ENCODE measurements around the gene S100A10. TPM values are rescaled to one million over a fixed set of nuclear protein-coding genes. Genes with fewer than 3 reads are reported as not detected.

Gene S100A10
- total RNA-seq, 3 donors from 2014 or later, result 540 to 1,335 (median 1,083) TPM

GRCh38 chr1:152036267-152037216, 42.9 kb upstream of the S100A10 start, which contains the start of gene S100A11:
Gene S100A11, minus strand, starts transcription at chr1:152037004. Its CDS starts 89 bp downstream, at chr1:152036915.
- peak; percentile 89 for ATAC-seq

GRCh38 chr1:152035539-152036266, 42.0 kb upstream of the S100A10 start:
- ATAC-seq, result peak; percentile 40
- intact Hi-C loops (cut with DNase I, micrococcal nuclease), result no loop called here

More at GRCh38 chr1:152036267-152037216, 42.9 kb upstream of the S100A10 start, which contains the start of gene S100A11:
- Histone ChIP-seq H3K9me3 (no peaks in the 10 kb centered on the region), H3K36me3 (ENCODE audit: low read depth) (no peaks in the 10 kb centered on the region), H3K4me1 (ENCODE audit: low read depth) (peaks cover 21% of the 10 kb centered on the region), H3K4me3 (peak within 1 kb of the TSS; percentile 31)
- intact Hi-C loops (cut with DNase I, micrococcal nuclease), result no loop called here
- DNase-seq, result peak; percentile 94 to 96 (median 95)
- no peak for TF ChIP-seq CTCF (IDR thresholded peaks at IDR 0.05)

GRCh38 chr1:152034654-152035538, 41.2 kb upstream of the S100A10 start:
- DNase-seq, result peak; percentile 64 to 77 (median 73)
- peak; percentile 72 for ATAC-seq
- peaks cover 21% of the 10 kb centered on the region for H3K4me1 ChIP-seq (ENCODE audit: low read depth)
- H3K9me3 ChIP-seq, result no peaks in the 10 kb centered on the region
- H3K4me3 ChIP-seq, result no peak overlapping the region
- peak; percentile 67 for TF ChIP-seq CTCF (IDR thresholded peaks at IDR 0.05)
- intact Hi-C loops (cut with DNase I, micrococcal nuclease), result no loop called here
- H3K36me3 ChIP-seq (ENCODE audit: low read depth), result no peaks in the 10 kb centered on the region

More at GRCh38 chr1:152035539-152036266, 42.0 kb upstream of the S100A10 start:
- H3K36me3 ChIP-seq (ENCODE audit: low read depth), result no peaks in the 10 kb centered on the region
- H3K9me3 ChIP-seq, result no peaks in the 10 kb centered on the region
- H3K4me3 ChIP-seq, result peak overlapping the region; percentile 31
- H3K4me1 ChIP-seq (ENCODE audit: low read depth), result peaks cover 21% of the 10 kb centered on the region
- no peak for TF ChIP-seq CTCF (IDR thresholded peaks at IDR 0.05)
- peak in 2 of 3 donors; percentile 48 to 68 for DNase-seq

- Histone ChIP-seq H3K9me3 (no peaks in the 10 kb centered on the region), H3K4me1 (ENCODE audit: low read depth) (peaks cover 21% of the 10 kb centered on the region), H3K36me3 (ENCODE audit: low read depth) (no peaks in the 10 kb centered on the region), H3K4me3 (no peak overlapping the region)
- intact Hi-C loops (cut with DNase I, micrococcal nuclease), result no loop called here
- ATAC-seq (peak; percentile 57), DNase-seq (no peak)
- no peak for TF ChIP-seq CTCF (IDR thresholded peaks at IDR 0.05)
Observed at GRCh38 chr1:152034324-152034653, 40.6 kb upstream of the S100A10 start.

- Histone ChIP-seq H3K4me3 (no peak overlapping the region), H3K9me3 (no peaks in the 10 kb centered on the region), H3K36me3 (ENCODE audit: low read depth) (no peaks in the 10 kb centered on the region), H3K4me1 (ENCODE audit: low read depth) (peaks cover 12% of the 10 kb centered on the region)
- DNase-seq, result no peak
- intact Hi-C loops (cut with DNase I, micrococcal nuclease), result no loop called here
- no peak for ATAC-seq
- TF ChIP-seq CTCF (IDR thresholded peaks at IDR 0.05), result no peak
Observed at GRCh38 chr1:152029929-152030211, 36.2 kb upstream of the S100A10 start.

Measured in mucosa of descending colon (tissue), 3 donors.